Measurements from ENCODE around the gene LY6G5B.

Gene LY6G5B

DNA sequence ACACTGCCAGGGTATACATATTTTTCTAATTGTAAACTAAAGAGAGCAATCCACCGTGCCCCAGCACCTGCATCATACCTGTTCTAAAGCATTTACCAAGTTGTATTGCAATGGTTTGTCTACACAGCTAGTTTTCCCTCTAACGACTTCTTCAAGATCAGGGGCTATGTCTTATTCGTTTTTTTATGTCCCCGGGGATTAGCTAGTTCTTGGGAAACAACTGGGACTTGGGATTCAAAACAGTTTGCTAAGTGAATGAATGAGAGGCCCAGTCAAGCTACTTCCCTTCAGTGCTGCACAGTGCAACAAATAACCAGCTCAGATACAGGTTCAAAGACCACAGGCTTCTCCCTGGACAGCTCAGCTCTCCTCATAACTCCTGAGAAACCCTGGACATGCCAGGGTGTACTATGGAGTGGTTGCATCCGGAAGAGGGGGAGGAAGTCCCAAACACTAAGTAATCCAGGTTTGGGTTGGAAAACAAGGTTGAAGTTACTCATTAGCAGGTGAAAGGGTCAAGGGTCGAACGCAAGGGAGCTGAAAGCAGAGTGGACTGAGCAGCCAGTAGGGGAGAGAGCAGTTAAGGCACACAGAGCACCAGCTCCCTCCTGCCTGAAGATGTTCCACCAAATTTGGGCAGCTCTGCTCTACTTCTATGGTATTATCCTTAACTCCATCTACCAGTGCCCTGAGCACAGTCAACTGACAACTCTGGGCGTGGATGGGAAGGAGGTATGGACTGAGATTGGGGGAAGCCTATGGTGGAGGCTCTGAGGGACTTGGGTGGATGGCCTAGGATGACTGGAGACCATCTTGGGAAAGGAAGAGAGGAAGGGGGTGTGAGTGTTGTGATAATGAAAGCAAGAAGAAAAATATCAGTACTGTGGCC, 14.2 kb upstream of the LY6G5B start, which contains the start of gene APOM:
APOM (plus strand) TSS at position 546 of the 889 bp plus-strand sequence; CDS start at position 619, 73 bp downstream.
- TF ChIP-seq, protein P1, sequence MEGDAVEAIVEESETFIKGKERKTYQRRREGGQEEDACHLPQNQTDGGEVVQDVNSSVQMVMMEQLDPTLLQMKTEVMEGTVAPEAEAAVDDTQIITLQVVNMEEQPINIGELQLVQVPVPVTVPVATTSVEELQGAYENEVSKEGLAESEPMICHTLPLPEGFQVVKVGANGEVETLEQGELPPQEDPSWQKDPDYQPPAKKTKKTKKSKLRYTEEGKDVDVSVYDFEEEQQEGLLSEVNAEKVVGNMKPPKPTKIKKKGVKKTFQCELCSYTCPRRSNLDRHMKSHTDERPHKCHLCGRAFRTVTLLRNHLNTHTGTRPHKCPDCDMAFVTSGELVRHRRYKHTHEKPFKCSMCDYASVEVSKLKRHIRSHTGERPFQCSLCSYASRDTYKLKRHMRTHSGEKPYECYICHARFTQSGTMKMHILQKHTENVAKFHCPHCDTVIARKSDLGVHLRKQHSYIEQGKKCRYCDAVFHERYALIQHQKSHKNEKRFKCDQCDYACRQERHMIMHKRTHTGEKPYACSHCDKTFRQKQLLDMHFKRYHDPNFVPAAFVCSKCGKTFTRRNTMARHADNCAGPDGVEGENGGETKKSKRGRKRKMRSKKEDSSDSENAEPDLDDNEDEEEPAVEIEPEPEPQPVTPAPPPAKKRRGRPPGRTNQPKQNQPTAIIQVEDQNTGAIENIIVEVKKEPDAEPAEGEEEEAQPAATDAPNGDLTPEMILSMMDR (IDR thresholded peaks at IDR 0.05; ENCODE audit: low read depth, low read length) = no peak
- no peak for TF ChIP-seq EZH2phosphoT487 (IDR thresholded peaks at IDR 0.05; ENCODE audit: low read depth)
- Histone ChIP-seq H3K27me3 (ENCODE audit: low read depth, low read length) (no peaks in the 10 kb centered on the region), H4K20me1 (ENCODE audit: insufficient read depth, low read length) (peaks cover 2% of the 10 kb centered on the region; the same call in 1 of the 2 replicates), H3K4me2 (ENCODE audit: low read length) (no peak within 1 kb of the TSS), H3K79me2 (ENCODE audit: low read length) (peaks cover 40% of the 10 kb centered on the region), H3K27ac (ENCODE audit: low read length) (no peak within 1 kb of the TSS), H3K9ac (ENCODE audit: low read length) (no peak within 1 kb of the TSS), H3K36me3 (replicated peaks; ENCODE audit: low read depth, low read length) (no peaks in the 10 kb centered on the region), H3K9me3 (ENCODE audit: insufficient read depth, low read length) (no peaks in the 10 kb centered on the region), H2AFZ (ENCODE audit: low read depth, low read length) (no peak within 1 kb of the TSS), H3K4me3 (ENCODE audit: low read length) (no peak within 1 kb of the TSS), H3K4me1 (ENCODE audit: low read length) (peaks cover 17% of the 10 kb centered on the region)

DNA sequence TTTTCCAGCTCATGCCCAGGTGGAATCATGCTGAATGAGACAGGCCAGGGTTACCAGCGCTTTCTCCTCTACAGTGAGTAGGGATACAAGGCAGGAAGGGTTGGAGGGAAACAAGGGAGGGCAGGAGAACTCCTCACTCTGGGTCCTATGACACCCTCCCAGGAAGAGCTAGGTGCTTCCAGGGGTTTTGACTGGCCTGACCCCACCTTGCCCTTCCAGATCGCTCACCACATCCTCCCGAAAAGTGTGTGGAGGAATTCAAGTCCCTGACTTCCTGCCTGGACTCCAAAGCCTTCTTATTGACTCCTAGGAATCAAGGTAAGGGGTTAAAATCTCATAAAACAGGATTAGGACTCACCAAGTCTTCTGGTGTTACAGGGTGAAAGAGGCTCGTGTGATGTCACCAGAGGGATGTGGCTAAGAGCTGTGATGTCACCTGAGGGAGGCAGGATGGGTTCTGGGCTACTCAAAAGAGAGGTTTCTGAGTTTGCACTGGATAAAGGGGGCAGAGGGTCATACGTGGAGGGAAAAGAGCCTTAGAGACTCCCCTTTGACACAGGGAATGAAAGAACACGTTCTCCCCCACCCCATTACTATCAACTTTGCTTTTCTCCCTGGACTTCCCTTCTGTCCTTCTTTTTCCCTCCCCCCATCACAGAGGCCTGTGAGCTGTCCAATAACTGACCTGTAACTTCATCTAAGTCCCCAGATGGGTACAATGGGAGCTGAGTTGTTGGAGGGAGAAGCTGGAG, 12.2 kb upstream of the LY6G5B start:
- H3K36me3 ChIP-seq (replicated peaks; ENCODE audit: low read depth, low read length) = peaks cover 7% of the 10 kb centered on the region
- no peaks in the 10 kb centered on the region for H3K9me3 ChIP-seq (ENCODE audit: insufficient read depth, low read length)
- H3K27ac ChIP-seq (ENCODE audit: low read length) = no peak overlapping the region
- TF ChIP-seq, protein P1 (IDR thresholded peaks at IDR 0.05; ENCODE audit: low read depth, low read length) = no peak
- no peak for TF ChIP-seq EZH2phosphoT487 (IDR thresholded peaks at IDR 0.05; ENCODE audit: low read depth)
- H3K4me1 ChIP-seq (ENCODE audit: low read length) = peaks cover 28% of the 10 kb centered on the region
- H3K27me3 ChIP-seq (ENCODE audit: low read depth, low read length) = no peaks in the 10 kb centered on the region
- H3K9ac ChIP-seq (ENCODE audit: low read length) = no peak overlapping the region
- H3K4me2 ChIP-seq (ENCODE audit: low read length) = no peak overlapping the region
- H2AFZ ChIP-seq (ENCODE audit: low read depth, low read length) = no peak overlapping the region
- no peak overlapping the region for H3K4me3 ChIP-seq (ENCODE audit: low read length)
- H4K20me1 ChIP-seq (ENCODE audit: insufficient read depth, low read length) = no peaks in the 10 kb centered on the region
- peaks cover 25% of the 10 kb centered on the region for H3K79me2 ChIP-seq (ENCODE audit: low read length)

DNA sequence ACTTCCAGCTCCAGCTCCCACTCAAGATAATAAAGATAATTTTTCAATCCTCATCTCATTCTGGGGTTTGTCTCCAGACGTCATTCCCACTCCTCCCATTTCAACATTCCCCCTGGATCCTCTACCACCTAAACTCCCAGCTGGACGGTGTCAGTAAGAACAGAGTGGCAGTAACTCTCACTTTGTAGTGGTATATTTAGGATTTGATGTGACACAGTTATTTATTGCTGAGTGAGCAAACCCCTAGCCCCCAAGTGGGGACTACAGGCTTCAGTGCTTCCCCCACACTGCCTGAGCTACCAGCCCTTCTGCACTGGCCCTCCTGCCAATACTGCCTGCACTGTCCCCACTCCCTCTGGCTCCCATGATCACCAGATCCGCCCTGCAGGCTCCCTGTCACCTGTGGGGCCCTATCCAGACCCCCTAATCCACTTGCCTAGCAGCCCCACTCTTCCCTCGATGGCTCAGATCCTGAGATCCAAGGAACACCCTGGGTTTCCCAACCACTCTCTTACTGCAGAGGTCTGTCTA, 11.6 kb upstream of the LY6G5B start:
- H3K27me3 ChIP-seq (ENCODE audit: low read depth, low read length) = no peaks in the 10 kb centered on the region
- H3K4me2 ChIP-seq (ENCODE audit: low read length) = no peak overlapping the region
- H3K27ac ChIP-seq (ENCODE audit: low read length) = no peak overlapping the region
- TF ChIP-seq, protein P1 (IDR thresholded peaks at IDR 0.05; ENCODE audit: low read depth, low read length) = no peak
- TF ChIP-seq EZH2phosphoT487 (IDR thresholded peaks at IDR 0.05; ENCODE audit: low read depth) = no peak
- H3K79me2 ChIP-seq (ENCODE audit: low read length) = peaks cover 24% of the 10 kb centered on the region
- peaks cover 28% of the 10 kb centered on the region for H3K4me1 ChIP-seq (ENCODE audit: low read length)
- H3K9me3 ChIP-seq (ENCODE audit: insufficient read depth, low read length) = no peaks in the 10 kb centered on the region
- no peak overlapping the region for H2AFZ ChIP-seq (ENCODE audit: low read depth, low read length)
- no peak overlapping the region for H3K9ac ChIP-seq (ENCODE audit: low read length)
- no peaks in the 10 kb centered on the region for H4K20me1 ChIP-seq (ENCODE audit: insufficient read depth, low read length)
- H3K36me3 ChIP-seq (replicated peaks; ENCODE audit: low read depth, low read length) = peaks cover 8% of the 10 kb centered on the region
- no peak overlapping the region for H3K4me3 ChIP-seq (ENCODE audit: low read length)

All from OCI-LY3 (cell line).